A549 treated with Mapracorat at 1 μM for 4 hours (cell line): ENCODE measurements around the gene AMDHD1. TPM values are rescaled to one million over a fixed set of nuclear protein-coding genes. Genes with fewer than 3 reads are reported as not detected.

Source experiments
- total RNA-seq: library from RNA; stranded (reverse); fragments of 200-300 nt; extraction: Qiagen RNA extraction; gene quantifications from 5 replicates; pipeline ENCODE4 v1.2.3, GENCODE V29; 2022

The AMDHD1 gene
- total RNA-seq, result 2.1 to 3.0 TPM (median 2.3 TPM) in 5 replicates

GRCh38 chr12:95943330-95943842 is at the start of gene AMDHD1:
Gene AMDHD1, plus strand, starts transcription at chr12:95943331. Its CDS starts 68 bp downstream, at chr12:95943399.

GRCh38 chr12:95942524-95943329 is 404 bp upstream of the AMDHD1 start, which contains the start of gene CCDC38:
Gene CCDC38, minus strand, starts transcription at chr12:95942614. Its CDS starts 6,105 bp downstream, at chr12:95936509.

GRCh38 chr12:95996034-95996658 is 53.0 kb downstream of the AMDHD1 start, which contains the start of gene HAL:
Gene HAL, minus strand, starts transcription at chr12:95996344. Its CDS starts 434 bp downstream, at chr12:95995910.

Other genes with a start within 250 kb of the AMDHD1 start
- 37.4 to 48.9 TPM (median 40.4 TPM) in 5 replicates for gene NTN4, start 152.6 kb upstream of the AMDHD1 start, total RNA-seq
- 106 to 161 TPM (median 119 TPM) in 5 replicates for gene SNRPF, start 84.4 kb upstream of the AMDHD1 start, total RNA-seq
- gene CCDC38, start 717 bp upstream of the AMDHD1 start, total RNA-seq, result 0.07 to 0.11 TPM (median 0.09 TPM) in 5 replicates
- gene HAL, start 53.0 kb downstream of the AMDHD1 start, total RNA-seq, result 0.24 to 0.63 TPM (median 0.55 TPM) in 5 replicates
- gene LTA4H, start 92.3 kb downstream of the AMDHD1 start, total RNA-seq, result 90.0 to 108 TPM (median 98.9 TPM) in 5 replicates